ENCODE results near the gene POLR1C. TPM values are rescaled to one million over a fixed set of nuclear protein-coding genes. Genes with fewer than 3 reads are reported as not detected.
"Not testable (repeated sequence)": the region's sequence is repeated elsewhere in the genome, so short reads cannot be mapped to it uniquely, and the experiment has no call there.

The POLR1C gene
- total RNA-seq, 1 experiment from 2014 or later, result 84.6 TPM

GRCh38 chr6:43516697-43517504, at the start of gene POLR1C, which contains the start of gene YIPF3 (continued):
- TF ChIP-seq SRF (IDR thresholded peaks at IDR 0.05; ENCODE audit: low read depth) (no peak), EZH2 (IDR thresholded peaks at IDR 0.05) (no peak), SIN3A (IDR thresholded peaks at IDR 0.05; ENCODE audit: low read depth) (peak; percentile 98), EZH2phosphoT487 (IDR thresholded peaks at IDR 0.05; ENCODE audit: borderline replicate concordance) (no peak)
- TF ChIP-seq, protein P1, sequence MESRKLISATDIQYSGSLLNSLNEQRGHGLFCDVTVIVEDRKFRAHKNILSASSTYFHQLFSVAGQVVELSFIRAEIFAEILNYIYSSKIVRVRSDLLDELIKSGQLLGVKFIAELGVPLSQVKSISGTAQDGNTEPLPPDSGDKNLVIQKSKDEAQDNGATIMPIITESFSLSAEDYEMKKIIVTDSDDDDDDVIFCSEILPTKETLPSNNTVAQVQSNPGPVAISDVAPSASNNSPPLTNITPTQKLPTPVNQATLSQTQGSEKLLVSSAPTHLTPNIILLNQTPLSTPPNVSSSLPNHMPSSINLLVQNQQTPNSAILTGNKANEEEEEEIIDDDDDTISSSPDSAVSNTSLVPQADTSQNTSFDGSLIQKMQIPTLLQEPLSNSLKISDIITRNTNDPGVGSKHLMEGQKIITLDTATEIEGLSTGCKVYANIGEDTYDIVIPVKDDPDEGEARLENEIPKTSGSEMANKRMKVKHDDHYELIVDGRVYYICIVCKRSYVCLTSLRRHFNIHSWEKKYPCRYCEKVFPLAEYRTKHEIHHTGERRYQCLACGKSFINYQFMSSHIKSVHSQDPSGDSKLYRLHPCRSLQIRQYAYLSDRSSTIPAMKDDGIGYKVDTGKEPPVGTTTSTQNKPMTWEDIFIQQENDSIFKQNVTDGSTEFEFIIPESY (IDR thresholded peaks at IDR 0.05; ENCODE audit: extremely low read depth, insufficient replicate concordance, low read length), result peak; percentile 96

- ATAC-seq; POLR2A ChIA-PET; H4K20me1 ChIP-seq (ENCODE audit: insufficient read depth); intact Hi-C loops (cut with micrococcal nuclease); H2AFZ ChIP-seq (ENCODE audit: low read depth, low read length, poor library complexity, severe bottlenecking); H3K27me3 ChIP-seq (ENCODE audit: insufficient read depth, low read length); H3K9me3 ChIP-seq (ENCODE audit: control insufficient read depth in 1 of 2, insufficient read depth in 1 of 2, low read depth in 1 of 2, low read length in 2 of 2); CTCF ChIA-PET; DNase-seq (ENCODE audit: low read depth, low spot score); H3K9me2 ChIP-seq (ENCODE audit: insufficient read depth); H3K4me3 ChIP-seq (replicated peaks in 1 of 2; ENCODE audit: low read depth in 1 of 2, low read length in 2 of 2); H3K9ac ChIP-seq (ENCODE audit: low read length); H3K27ac ChIP-seq (ENCODE audit: low read depth, low read length); H3K4me2 ChIP-seq (ENCODE audit: low read length); H3K79me2 ChIP-seq (ENCODE audit: insufficient read depth, low read length); H3K36me3 ChIP-seq (ENCODE audit: control insufficient read depth in 1 of 2, insufficient read depth in 2 of 2, low read length in 2 of 2); BruUV-seq (replicated peaks): not testable (repeated sequence)
- RAD21 ChIA-PET (ENCODE audit: low non-redundant PET in 1 of 2, low total read pairs in 2 of 2, uncharacterized antibody in 2 of 2, unreplicated experiment in 2 of 2), result interaction anchor here in 1 of 2 experiments (0.6 kb wide), 1 partner anchor 10 kb away, joined by 3 read pairs; no protein-coding TSS in a partner anchor
- H3K4me1 ChIP-seq (ENCODE audit: control insufficient read depth in 1 of 2, insufficient read depth in 2 of 2, low read length in 2 of 2), result peaks cover 18 to 21% of the 10 kb centered on the region in 2 experiments
These were observed 49.6 kb upstream of the POLR1C start for GRCh38 chr6:43467265-43467664.

Measured in HCT116 (cell line).